Activated CD4-positive, CD25-positive, alpha-beta regulatory T cell treated with anti-CD3 and anti-CD28 coated beads, Interleukin-2, amount 50 U/mL, for 72 hours (primary cell): ENCODE results near the gene CTNNBIP1.

Experiments used
- DNase-seq: peaks from one replicate; pipeline ENCODE4 v3.0.0; 2021

CTNNBIP1 gene

DNA sequence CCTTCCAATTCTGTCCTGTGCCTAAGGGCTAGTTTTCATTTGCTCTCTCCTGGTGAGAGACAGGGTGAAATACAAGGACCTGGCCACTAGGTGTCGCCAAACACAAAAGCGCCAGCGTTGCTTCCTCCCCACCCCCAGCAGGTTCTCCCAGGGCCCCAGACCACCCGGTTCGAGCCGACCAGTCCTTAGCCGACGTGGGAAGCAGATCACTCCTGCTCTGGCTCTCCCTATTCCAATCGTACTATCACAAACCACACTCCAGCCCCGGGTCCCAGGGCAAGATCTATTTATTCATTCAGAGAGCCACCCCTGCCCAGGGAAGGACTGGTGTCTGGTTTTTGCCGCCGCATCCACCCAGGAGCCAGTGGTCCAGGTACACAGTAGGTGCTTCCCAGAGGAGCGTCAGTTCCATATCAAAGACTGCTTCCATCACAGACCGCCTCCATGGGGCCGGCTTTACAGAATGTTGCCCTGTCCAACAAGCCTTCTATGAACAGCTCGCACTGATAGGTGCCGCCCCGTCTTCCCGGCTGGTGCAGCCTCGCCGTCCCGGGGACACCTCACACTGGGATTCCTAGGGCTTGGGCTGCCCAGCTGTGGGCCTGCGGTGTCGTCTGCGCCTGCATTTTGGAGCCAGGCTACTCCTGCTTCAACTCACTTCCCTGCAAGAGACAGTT is 35.0 kb downstream of the CTNNBIP1 start:
- DNase-seq: peak; percentile 72

DNA sequence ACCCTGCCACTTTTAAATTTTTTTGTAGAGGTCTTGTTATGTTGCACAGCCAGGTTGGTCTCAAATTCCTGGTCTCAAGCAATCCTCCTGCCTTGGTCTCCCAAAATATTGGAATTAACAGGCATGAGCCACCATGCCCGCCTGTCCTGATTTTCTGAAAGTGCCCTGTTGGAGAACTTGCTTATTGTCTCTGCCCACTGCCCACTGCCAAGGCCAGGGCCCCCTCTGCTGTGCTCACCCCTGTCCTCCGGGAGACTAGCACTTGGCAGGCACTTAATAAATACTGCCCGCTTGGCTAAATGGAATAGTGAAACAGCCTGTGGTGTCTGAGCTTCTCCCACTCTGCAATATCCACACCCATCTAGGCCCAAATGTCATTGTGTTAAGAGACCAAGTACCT is 35.7 kb downstream of the CTNNBIP1 start:
- DNase-seq: no peak

DNA sequence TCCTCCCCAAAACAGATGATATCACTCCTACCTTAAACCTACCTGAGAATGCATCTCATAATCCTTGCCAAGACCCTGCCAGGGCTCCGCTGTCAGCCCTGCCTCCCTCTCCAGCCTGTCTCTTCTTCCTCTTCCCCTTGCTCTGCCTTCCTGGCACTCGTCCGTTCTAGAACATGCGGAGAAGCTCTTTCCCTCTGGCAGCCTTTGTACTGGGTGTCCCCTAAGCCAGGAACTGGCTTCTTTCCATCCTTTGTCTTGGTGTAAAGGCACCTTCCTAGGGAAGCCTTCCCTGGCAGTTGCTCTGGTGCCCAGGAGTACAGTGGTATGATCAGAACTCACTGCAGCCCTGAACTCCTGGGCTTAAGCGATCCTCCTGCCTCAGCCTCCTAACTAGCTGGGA is 36.1 kb downstream of the CTNNBIP1 start:
- DNase-seq: no peak

DNA sequence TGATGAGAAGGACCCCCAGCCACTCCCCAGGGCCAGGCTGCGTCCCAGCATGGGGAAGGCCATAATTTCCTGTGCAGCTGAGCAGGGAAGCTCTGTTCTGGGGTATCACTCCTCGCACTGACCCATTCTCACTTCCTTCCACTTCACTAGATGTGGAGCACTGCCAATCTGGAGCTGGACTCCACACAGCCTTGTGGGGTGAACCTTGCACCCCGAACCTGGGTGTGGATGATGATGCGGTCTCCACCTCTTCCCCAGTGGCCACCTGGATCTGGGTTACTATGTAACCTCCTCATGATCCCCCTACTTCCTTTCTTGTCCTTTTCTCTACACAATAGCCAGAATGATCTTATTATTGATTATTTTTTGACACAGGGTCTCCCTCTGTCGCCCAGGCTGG is 36.7 kb downstream of the CTNNBIP1 start:
- DNase-seq: no peak

DNA sequence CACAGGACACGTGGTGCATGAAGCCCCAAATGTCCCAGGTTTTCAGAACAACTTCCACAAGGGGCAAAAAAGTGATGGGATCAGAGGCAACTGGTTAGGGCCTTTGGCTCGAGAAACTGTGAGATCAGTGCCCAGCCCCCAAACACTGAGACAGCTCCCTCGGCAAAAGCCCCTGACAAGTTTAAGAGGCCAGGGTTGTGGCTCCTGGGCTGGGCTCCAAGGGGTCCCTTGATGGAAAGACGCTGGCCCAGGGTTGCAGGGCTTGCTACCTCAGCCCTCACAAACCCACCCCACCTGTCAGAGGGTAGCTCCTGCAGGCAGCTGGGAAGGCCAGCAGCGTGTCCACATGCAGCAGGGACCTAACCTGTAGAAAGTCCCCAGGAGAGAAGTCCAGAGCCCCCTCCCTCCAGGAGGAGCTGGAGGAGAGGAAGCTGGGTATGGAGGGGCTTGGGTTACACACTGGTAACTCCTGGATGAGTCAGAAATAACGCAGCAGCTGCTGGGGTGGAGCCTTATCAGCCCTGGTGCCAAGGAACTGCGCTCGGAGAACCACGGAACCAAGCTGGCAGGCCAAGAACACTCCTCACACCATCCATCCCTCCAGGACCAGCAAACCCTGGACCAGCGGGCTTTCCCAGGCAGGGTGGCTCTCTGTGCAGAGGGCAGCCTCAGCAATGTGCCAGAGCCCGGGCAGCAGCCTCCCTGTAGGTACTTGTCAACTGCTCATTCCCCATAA is 37.5 kb downstream of the CTNNBIP1 start:
- no peak for DNase-seq

DNA sequence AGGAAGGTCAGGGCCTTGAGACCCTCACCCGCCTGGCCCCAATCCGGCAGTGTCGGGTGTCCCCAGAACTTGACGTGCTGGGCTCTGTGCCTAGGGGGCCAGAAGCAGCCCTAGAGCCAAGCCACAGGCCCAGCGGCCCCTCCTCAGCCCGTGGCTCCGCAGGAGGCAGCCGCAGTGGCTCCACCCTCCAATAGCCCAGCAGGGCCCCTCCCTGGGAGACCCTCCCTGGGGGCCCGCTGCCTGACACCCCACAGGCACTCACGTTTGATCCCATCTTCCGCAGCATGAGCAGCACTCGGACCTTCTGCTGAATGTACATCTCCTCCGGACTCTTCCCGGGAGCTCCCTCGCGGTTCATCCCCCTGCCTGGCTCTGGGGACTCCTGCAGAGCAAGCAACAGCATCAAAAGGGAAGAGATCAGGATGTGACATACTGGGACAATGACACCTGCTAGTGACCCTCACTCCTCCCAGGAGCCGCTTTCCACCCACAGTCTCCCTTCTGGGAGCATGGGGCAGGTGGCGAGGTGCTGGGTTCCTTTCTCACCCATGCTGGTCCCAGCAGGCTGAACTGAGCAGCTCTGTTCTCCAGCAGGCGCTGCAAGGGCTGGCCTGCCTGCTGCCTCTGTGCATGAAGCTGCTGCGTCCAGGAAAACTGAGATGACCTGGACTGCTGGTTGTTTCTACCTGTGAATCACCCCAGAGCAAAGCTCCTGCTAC is 38.2 kb downstream of the CTNNBIP1 start:
- DNase-seq: no peak

DNA sequence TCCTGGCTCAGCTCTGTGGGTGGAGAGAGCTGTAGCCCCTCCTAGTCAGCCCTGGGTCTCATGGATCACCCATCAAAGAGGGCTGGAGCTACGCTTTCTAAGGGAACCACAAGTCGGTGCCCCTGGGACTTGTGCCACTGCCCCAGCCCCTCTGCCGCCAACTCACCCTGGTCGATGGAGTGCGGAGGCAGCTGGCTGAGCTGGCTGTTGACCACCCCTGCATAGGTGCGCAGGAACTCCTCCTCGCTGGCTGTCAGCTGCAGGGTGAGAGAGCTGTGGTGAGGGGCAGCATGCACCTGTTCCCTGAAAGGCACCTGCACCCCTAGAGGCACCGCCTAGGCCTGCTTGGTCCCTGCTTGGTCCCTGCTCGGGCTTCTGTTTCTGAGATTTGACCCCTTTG is 39.0 kb downstream of the CTNNBIP1 start:
- DNase-seq: no peak

DNA sequence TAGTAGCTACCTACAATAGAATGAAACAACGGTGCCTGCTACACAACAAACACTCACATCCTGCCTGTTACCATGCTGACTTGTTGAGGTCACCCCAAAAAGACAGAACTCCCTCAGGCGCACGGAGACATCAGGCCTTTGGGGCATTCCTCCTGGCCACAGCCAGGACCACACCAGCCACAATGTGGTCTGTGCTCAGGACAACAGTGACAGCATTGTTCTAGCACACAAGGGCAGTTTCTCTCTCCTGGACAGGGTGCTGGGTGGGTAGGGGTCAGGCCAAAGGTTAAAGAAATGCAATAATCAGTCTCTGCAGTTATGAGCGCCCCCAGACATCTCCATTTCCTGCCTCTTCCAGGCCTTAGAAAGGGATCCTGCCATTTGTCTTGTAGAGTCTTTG is 39.5 kb downstream of the CTNNBIP1 start:
- DNase-seq: no peak

DNA sequence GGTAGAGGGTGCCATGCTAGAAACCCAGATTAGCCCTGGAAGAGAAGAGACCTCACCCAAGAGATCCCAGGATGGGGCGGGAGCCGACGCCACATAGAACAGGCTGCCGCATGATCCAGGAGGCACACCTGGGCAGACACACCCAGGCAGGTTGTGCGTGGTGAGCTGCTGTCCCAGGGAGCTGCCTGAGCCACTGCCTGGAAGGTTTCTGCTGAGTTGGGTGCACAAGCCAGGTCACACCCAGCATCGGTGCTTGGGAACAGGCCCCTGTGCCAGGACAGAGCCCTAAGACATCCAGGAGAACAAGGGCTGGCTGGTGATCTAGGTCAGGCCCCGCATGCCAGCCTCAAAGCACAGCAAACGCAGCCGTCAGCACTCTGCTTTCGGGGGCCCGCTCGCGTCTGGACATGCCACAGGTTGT is 40.2 kb downstream of the CTNNBIP1 start:
- DNase-seq: no peak

DNA sequence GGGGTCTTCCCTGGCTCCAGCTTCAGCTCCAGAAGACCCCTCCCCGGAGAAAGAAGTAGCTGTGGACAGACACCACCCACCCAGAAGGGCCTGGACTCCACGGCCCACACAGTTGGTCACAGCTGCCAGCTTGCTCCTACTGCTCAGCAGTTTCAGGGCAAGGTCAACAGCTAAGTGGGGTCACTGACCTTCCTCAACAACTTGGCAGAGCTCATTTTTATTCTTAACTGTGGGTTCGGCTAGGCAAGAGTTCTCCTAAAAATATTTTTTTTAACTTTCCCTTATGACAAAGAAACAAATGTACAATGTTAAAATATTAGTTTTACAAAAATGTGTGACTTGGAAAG is 41.9 kb downstream of the CTNNBIP1 start:
- DNase-seq: no peak

DNA sequence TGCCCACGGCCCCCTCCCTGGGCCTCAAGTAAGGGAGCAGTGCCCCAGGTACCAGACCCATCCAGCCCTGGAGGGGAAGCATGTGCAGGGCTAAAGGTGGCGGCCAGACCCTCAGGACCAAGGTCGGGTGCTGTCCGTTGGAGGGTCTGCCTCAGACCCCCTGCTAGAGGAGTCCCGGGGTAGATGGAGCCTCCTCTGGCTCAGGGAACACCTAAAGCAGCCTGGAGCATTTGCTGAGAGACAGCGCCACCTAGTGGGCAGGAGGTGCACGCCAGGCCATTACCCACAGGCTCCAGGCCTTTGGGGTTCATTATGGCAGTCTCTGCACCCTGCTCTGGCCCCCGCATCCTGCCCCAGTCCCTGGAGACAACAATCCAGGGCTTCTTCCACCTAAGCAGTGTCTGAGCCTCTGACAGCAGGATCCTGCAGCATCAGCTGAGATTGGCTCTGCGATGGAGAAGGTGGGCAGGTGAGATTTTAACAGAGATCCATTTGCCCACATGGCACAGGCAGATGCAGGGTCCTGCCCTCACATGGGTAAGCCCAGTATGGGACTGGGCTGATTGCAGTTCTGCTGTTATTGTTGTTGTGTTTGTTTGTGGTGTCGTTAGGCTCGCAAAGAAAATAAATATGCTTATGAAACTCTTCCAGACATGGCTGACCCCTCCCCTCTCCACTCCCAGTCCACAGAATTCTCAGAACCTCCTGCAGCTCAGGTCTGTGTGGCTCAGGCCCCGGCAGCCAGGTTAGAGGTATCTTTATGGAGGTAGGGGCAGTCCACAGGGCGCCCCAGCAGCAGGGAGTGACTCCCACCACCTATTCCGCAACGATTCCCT is 42.4 kb downstream of the CTNNBIP1 start:
- DNase-seq: peak; percentile 90

DNA sequence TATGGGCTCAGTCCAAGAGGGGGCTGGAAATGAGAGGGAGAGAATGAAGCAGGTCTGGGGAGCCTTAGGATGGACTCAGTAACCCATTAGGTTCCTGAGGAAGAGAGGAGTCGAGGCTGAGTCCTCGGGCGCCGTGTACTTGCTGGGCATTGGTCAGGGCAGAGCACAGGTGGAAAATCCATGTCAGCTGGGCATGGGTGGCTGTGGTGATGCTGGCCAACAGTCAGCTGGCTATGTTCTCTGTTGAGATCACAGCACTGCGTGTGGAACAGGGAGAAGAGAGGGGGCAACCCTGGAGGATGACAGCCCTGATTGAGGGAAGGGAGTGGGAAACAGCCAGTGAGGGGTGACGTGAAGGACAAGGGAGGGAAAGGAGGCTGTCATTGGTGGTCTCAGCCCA is 43.2 kb downstream of the CTNNBIP1 start:
- DNase-seq: no peak

DNA sequence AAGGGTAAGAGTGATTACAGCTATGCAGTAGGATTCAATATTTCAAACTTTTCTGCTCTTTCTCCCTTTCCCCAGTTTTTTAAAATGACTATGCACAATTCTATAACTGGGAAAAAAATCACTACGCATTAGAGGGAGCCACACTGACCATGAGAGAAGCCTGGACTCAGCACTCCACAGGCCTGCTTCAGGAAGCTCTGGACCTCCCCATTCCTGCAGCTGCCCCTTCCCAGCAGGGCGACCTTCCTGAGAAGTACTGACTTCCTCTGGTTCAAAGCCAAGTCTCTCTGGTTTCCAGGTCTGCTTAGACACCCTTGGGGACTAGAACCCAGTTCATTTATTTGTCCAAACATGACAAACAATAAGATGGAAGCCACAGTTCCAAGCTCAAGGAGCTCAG is 44.3 kb downstream of the CTNNBIP1 start:
- DNase-seq: no peak

DNA sequence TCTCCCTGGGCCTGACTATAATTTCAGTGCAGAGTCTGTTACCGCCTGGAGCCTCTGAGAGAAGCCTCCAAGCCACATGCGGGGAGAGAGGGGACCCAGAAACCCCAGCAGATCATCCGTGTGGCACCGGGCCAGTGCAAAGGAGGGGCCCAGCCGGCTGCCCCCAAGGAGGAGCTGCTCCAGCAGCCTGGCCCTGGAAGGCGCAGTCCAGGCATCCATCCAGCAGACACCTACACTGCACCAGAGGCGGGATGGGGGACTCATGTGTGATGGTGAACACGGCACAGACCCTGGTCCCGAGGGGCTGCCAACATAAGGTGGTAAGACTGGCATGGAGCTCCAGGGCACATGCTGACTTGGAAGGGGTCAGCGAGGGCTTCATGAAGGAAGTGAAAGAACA is 46.7 kb downstream of the CTNNBIP1 start:
- DNase-seq: no peak

DNA sequence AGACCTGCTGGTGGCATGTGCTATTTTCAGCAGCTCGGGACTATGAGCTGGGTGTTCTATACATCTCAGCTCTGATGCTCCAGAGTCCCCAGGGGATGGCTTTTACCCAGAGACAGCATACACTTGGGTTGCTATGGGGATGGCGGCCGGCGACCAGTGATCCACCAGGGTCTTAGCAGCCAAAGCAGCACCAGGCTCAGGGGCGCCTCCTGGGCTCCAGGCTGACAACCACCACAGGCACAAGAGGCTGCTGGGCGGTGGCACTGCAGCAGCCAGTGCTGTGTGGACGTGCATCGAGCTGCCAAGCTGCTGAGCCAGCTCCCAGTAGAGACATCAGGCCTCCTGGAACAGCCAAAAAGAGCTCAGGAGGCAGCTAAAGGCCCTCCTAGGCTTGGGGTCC is 48.7 kb downstream of the CTNNBIP1 start:
- DNase-seq: no peak

DNA sequence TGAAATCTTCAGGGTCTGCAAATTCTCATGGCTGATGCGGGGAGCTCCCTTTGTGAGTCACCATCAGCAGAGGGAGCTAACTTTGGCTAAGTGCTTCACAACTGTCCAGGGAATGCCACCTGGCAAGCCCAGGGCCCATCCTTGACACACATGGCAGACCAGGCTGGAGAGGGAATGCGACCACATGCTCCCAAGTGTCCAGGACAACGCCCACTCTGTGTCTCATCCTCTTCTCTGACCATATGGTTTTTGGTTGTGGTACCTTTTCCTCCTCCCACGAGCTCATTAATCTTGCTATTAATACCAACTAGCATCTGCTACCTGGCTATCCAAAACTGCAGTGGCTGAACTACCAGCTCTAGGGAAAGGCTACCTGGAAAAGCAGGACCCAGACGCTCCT is 49.2 kb downstream of the CTNNBIP1 start:
- DNase-seq: no peak

DNA sequence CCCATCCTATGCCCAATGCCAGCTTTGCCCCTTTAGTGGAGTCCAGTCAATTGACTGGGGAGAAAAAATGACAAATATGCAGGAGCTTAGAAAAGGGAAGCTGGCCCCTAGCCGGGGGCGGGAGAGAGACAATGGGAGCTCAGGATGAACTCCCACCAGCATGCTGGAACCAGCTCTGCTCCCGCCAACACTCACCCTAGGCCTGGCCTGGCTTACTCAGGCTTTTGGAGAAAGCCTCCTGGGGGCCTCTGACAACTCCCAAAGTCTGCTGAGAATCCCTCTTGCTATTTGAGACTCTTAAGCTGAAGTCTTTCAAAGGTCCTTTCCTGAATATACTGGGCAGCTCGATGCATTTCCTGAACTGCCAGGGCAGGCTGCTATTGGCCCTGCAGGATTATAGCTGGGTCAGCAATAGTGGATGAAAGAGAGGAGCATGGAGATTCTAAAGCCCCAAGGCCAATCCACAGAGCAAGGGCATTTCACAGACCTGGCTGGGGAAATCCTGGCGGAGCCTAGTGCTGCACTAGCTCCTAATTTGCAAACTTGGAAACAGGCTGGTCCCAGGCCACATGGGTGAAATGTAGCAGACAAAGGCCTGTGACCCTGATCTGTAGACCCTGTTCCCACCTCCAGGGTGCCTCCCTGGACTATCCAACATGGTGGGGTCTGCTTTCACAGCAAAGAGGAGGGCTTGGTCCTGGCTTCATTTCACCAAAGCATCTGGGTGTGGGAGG is 50.6 kb downstream of the CTNNBIP1 start:
- no peak for DNase-seq

DNA sequence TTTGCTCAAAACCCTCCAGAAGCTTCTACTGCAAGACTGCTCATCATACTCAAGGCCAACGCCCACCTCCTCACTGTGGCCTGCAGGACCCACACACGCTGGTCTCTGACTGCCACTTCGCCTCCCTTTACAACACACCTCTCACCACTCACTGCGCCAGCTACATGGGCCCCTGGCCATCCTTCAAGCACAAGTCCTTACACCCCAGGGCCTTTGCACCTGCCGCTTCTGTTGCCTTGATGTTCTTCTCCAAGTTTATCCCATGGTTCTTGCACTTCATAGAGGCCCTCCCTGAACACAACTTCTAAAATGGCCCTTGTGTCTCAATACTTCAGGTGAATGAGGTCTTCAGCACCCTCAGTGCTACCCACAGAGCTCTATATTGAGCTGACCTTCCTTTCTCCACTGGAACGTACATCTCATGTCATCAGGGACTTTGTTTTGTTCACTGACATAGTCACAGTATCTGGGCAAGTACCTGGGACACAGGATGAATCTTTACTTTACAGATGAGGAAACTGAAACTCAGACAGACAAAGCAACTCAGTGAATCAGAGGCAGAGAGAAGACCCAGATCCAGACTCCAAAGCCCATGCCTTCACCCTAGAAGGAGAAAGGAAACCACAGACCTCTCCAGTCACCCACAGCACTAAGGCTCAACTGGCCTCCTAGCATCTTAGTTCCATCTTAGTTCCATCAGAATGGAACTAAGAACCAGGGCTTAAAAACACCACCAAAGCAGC is 51.6 kb downstream of the CTNNBIP1 start:
- DNase-seq: no peak

DNA sequence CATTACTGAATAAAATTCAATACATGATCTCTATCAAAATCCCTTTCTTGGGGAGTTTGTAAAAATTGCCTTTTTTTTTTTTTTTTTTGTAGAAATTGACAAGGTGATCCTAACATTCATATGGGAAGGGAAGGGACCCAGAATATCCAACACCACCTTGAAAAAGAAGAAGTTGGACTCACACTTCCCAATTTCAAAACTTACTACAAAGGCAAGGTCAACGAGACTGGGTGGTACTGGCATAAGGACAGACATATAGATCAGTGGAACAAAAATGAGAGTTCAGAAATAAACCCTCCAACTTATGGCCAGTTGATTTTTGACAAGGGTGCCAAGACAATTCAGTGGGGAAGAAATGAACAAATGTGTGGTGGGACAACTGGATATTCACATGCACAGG is 54.9 kb downstream of the CTNNBIP1 start:
- no peak for DNase-seq

DNA sequence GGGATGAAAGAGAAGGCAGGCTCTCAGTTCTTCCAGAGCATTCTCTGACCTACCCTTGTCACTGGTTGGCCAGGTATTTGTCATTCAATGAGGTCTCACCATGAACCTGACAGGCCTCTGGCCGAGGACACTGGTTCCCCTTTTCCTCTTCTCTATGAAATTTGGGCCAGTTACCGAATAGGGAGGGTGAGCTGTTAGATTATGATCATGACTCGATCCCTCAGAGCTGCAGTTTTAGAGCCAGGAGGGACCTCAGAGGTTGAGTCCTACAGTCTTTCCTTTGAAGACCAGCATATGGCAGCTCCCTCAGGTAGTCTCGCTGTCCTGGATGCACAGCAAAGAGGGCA is 56.8 kb downstream of the CTNNBIP1 start:
- no peak for DNase-seq

DNA sequence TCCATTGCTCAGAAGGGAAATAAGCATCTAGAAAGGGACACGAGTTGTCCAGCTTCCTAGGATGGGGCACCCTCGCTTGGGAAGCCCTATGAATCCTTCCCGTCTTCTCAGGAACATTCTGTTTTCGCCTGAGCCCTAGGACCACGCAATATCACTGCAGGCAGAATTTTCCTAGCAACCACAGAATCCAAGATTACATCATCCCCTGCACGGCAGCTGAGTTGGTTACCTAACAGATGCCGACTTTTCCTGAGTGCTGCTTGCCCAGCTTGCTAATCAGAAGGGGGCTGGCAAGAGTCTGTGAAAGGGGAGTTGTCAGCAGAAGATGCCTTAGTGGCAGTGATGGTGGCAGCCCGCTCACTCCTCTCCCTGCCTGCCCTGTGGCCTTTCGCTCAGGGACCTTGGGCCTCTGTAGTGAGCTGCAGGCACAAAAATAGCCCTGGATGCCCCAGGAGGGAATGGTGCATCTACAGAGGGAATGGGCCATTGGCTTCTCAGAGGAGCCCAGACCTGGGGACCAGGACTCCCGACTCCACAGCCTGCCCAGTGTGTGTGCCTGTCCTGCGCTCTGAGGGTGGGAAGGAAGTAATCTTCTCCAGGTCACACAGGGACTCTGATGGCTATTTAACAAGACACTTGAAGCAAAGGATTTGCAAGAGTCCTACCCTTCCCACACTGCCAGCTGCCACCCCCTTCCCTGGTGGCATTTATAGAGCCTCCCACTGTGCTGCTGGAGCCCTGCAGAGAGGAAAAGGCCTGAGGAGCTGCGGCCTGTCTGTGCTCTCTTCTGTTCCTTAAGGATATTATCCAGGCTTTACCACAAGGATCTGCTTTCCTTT is 57.4 kb downstream of the CTNNBIP1 start:
- no peak for DNase-seq
